Posterior cingulate gyrus (tissue), 11 donors: ENCODE results near the gene SH3BGRL3.
A peak's percentile ranks its signal among the peaks of the same experiment; 100 is the strongest.

Experiments used
- DNase-seq, 10 donors: peaks; one replicate each; pipeline versions ENCODE4 v3.0.0 to v3.0.0-alpha.2; 2020 to 2021; ENCODE audit warnings: mixed read lengths in 3 of 10
- intact Hi-C: fragments of 100-400 bp; cut with DNase I; formaldehyde crosslinking; loops from one replicate; pipeline ENCODE4 v1.15.1; 2023

Gene SH3BGRL3

DNA sequence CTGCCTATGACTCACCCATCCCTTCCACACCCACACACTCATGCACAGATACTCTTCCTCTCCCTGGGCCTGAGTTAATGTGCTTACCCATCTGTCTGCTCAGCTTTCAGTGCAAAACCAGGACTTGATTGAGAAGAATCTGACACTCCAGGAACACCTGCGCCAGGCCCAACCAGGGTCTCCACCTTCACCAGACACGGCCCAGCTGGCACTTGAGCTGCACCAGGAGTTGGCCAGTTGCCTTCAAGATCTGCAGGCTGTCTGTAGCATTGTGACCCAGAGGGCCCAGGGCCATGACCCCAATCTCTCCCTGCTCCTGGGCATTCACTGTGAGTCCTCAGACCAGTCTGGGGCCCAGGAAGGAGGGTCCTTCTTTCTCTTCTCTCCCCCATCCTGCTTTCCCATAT lies 3.5 kb upstream of the SH3BGRL3 start:
- DNase-seq = no peak
- intact Hi-C loops = loop anchor here (5.0 kb wide), 1 partner anchor 44 kb away; the partner anchor contains the start of gene CEP85

DNA sequence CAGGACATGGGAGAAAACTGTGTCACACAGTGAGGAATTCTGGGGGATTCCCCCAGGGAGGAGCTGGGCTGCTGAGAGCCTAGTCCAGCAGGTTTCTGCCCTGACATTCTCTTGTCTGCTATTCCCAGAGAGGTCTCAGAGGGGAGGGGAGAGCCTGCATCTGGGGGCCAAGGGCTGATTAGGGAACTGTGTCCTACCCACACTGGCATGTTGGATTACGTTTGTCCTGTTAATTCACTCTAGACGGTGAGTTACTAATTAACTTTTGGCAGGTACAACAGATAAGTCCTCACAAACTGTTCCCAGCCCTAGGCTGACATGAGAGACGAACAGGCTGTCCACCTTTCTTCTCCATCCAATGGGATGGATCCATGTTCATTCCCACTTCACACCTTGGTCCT lies 2.6 kb upstream of the SH3BGRL3 start:
- DNase-seq = no peak
- intact Hi-C loops = loop anchor here (5.0 kb wide), 1 partner anchor 45 kb away; the partner anchor contains the start of gene CEP85

DNA sequence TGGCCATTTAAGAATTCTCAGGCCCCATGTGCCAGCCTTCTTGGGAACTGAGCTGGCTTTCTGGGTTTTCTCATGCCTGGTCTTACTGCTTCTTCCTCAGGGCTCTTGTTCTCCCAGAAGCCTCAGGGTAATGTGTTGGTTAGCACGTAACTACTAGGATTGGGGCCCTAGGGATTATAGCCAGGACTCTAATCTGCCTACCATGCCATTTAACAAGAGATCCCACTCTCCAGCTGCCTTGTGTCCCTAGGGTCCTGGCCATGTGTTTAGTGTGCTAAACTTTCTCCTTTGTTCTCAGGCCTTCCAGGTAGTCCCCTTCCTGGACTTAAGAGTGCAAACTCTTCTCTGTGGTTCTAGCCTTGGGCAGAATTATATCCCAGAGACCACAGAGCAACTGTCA lies 2.2 kb upstream of the SH3BGRL3 start:
- DNase-seq = no peak
- intact Hi-C loops = loop anchor here (5.0 kb wide), 1 partner anchor 45 kb away; the partner anchor contains the start of gene CEP85

DNA sequence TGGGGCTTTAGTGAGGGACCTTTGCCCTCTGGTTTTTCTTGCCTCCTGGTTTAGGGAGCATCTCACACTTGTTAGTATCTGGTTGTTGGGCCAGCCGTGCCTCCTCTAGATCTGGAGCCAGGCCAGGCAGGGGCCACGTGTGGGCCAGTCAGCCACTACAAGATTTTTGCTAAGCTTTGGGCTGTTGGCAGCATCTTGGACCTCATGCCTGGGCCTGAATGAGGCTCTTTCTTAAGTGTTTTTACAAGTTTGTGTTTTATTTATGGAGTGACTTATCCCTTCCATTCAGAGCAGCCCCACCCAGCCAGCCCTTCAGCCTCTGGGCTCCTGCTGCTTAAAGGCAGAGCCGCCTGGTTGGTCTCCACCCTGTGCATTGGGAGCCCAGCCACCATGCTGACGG lies 1.6 kb upstream of the SH3BGRL3 start:
- intact Hi-C loops = loop anchor here (5.0 kb wide), 1 partner anchor 46 kb away; the partner anchor contains the start of gene CEP85
- peak in 1 of 10 donors; percentile 34 for DNase-seq

DNA sequence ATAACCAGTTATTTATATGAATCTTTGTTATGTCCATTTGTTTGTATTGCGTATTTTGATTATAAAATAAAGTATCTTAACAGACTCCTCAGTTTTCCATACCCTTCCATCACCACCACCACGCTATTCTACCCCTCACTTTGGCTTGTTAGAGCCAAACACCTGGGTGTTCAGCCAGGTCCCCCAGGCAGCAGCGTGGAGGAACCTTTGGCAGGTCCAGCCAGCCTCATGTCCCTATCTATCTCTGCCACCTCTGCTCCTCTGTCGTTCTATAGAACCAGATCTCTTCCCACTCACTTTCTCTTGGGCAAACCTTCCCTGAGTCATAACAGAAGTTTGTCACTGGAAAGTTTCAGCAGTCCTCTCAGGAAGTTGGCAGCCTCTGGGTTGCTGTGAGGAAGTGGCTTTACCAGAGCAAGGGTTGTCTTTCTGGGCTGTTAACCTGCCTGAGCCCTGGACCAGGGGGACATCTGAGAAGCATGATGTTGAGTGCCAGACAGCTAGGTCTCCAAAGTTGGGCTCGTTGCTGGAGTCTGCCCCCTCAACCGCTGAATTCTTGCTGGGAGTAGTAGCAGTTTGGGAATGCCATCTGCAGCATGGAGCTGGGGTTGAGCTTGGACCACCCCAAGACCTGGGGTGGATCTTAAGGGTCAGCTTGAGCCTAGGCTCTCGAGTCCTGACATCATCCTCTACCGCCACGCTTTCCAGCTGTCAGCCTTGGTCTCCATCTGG lies 996 bp upstream of the SH3BGRL3 start:
- intact Hi-C loops = loop anchor here (5.0 kb wide), 1 partner anchor 47 kb away; the partner anchor contains the start of gene CEP85
- no peak for DNase-seq

DNA sequence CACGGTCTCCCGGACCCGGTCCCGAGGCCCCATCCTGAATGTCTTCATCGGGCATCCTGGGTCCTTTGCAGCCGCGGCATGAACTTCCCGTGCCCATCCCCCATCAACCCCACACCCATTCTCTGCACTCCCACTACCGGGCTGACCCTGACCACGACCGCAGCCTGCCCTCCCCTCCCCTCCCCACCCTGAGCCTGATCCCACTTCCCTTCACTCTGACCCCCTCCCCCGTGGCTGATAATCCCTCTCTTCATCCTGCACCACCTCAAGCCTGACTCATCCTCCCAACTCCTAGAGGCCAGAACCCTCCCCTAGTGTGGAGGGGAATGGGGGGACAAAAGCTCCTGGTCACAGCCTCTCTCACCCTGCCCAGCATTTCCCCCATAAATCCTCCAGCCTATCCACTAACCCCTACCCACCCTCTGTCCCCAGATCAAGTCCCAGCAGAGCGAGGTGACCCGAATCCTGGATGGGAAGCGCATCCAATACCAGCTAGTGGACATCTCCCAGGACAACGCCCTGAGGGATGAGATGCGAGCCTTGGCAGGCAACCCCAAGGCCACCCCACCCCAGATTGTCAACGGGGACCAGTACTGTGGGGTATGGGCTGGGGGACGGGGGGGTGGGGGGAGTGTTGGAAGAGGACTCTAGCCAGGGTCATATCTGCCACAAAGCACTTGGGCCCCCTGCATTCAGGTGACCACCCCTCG lies 602 bp downstream of the SH3BGRL3 start:
- intact Hi-C loops = no loop called here
- DNase-seq = peak in 1 of 10 donors; percentile 29

DNA sequence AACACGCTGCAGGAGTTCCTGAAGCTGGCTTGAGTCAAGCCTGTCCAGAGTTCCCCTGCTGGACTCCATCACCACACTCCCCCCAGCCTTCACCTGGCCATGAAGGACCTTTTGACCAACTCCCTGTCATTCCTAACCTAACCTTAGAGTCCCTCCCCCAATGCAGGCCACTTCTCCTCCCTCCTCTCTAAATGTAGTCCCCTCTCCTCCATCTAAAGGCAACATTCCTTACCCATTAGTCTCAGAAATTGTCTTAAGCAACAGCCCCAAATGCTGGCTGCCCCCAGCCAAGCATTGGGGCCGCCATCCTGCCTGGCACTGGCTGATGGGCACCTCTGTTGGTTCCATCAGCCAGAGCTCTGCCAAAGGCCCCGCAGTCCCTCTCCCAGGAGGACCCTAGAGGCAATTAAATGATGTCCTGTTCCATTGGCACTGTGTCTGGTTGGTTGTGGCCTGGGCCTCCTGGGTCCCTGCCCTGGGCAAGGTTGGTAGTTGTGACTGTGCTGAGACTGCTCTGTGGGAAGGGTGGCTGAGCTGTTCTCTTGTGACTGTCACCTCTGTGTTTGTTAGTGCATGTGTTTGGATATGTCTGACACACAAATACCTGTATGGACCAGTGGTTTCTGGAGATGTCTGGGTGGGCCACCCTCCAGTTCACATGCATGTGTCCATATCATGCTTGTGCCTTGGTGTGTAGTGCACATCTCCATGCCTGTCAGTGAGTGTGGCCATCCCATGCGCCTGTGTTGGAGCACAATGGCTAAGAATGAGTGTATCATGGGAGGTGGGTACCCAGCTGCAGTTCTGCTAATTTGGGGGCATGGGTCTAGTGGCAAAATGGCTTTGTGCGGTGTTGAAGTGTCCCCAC lies 1.4 kb downstream of the SH3BGRL3 start:
- DNase-seq = no peak
- intact Hi-C loops = no loop called here

DNA sequence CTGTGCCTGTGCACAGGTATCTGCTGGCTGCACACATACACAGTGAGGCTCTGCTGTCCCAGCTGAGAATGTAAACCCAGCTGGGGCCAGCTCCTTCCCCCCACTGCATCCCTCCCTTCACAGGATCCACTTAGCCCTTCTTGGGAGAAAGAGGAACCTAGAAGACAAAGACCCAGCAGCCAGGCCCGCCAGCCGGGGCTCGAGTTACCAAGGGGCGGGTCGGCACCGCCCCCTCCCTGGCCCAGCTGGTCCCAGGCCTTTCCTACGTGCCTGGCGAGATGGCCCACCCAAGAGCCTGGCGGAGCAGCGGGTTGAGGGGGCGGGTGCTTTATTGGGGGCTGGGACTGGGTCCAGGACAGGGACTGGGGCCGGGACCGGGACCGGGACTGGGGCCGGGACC lies 2.1 kb downstream of the SH3BGRL3 start:
- intact Hi-C loops = no loop called here
- no peak for DNase-seq

DNA sequence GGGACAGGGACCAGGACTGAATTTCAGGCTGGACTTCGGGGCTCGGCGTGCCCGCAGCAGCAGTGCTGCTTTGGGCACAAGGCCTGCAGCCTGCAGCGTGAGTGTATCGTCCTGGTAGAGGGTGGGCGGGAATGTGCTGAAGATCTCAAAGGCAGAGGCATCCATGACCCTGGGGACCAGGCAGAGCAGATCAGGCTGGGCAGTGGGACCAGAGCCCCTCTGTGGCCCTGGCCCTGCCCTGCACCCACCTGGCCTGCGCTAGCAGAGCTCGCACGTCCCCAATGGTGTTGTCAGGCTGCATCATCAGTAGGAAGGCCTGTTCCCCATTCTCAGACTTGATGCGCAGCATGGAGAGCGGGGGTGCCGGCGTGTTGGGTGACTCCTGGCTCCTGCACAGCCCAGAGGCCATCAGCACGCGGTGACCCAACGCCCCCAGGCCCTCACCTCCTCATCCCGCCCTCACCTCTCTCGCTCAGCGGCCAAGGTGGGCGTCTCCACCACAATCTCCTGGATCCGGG lies 2.6 kb downstream of the SH3BGRL3 start:
- intact Hi-C loops = no loop called here
- DNase-seq = no peak

DNA sequence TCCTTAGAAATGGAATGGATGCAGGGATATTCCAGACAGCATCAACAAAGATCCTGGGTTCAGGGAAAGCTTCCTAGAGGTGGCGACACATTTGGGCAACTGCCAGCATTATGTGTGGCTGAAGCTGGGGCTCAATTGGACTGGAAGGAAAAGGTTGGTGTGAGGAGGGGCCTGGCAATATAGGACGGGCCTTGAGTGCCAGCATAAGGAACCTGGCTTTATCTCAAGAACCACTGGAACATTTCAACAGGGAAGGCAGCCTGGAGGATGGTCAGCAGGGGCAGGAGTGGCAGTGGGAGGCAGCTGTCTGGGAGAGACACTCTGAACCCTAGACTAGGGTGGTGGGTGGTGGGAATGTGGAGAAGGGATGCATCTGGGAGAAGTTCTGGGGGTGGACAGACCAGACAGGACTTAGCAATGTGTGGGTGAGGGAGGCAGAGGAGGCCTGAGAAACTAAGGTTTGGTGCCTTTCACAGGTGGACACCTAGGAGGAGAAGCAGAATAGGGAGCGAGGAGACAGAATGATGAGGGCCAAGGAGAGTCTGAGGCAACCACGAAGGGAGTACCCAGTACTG lies 3.5 kb downstream of the SH3BGRL3 start:
- DNase-seq = no peak
- intact Hi-C loops = no loop called here

DNA sequence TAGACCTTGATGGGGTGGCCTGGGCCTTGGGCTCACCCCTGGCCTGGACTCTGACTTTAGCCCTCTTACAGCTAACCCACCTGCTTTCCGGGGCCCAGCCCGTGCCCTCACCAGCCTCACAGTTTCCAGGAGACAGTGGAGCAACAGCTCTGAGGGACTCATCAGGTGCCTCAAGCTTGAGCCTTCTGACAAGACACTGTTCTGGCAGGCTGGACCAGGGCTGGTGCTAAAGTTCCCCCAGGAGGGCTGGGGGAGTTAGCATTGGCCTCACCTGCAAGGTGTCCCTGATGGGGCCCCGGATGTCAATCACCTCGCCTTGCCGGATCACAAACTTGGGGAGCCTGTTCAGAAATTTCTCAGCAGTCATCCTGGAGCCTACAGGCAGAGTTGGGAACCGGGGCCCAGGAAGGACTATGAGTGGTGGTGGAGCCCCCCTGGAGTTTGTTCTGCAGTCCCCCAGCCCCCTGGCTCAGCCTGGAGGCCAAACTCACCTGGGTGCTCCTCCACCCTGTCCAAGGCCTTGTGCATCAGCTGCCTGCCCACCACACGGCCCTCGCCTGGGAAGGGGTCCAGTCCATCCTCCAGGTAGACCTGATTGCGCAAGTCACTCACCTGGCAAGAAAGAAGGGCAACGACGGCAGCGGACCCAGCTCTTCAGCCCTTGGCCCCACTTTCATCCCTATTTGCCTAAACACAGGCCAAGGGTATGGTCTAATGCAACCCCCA lies 4.1 kb downstream of the SH3BGRL3 start:
- no peak for DNase-seq
- intact Hi-C loops = no loop called here

DNA sequence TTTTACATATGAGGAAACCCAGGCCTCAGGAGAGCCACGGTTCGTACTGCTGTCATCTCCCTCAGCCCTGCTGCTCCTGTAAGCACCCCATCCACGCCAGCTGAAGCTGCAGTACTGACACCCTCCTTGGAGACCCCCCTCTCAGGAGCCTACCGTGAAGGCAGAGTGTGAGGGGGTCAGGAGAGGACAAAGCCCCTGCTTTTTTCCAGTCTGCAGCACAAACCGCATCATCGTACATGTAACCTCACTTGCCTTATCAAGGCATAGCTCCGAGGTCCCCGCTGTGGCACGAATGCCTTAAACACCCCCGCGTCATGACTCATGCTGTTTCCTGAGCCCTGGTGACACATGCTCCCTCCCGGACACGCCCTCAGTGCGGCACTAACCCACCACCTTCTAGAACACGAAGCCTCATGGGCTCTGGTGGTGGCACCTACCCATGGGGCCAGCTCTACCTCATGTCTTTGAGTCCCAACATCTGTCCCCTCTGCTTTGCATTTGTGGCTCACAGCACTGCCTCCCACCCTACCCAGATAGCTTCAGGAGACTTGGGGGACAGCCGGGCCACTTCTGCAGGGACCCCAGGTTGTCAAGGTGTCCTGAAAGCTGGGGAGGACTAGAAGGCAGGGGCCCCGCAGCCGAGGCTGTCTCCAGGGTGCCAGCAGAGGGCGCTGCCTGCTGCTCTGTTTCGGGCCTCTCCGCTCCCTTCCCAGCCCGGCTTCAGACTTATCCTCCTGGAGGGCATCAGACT lies 4.9 kb downstream of the SH3BGRL3 start:
- intact Hi-C loops = loop anchor here (1.0 kb wide), 1 partner anchor 37 kb away; no protein-coding TSS in a partner anchor
- peak in 6 of 10 donors; percentile 50 to 90 (median 62) for DNase-seq

DNA sequence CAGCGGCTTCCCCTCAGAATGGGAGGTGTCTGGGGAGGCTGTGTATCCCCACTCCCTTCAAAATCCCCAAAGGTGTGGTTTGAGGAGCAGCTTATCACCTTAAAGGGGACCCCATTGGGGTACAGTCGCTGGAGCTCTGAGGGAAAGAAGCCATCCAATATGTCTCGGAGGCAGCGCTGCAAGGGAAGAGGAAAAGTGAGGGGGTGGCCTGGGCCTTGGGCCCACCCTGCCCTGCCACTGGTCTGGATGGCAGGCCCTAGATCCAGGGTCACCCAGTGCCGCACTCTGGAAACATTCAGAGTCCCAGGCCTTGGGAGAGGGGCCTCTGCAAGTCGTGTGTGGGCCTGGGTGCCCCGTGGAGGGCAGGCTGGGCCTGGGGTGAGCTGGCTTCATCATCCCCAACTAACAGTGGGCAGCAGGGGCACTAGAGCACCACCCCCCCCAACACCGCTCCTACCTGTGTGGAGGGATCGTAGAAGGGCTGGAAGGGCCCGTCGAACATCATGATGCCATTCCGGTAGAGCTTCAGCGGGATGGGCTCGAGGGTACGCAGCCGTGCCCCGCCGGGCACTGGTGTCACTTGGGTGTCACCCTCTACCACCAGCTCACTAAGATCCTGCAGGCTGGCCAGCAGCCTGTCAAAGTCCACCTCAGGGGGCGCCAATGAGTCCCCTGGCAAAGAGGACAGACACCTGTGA lies 5.6 kb downstream of the SH3BGRL3 start:
- DNase-seq = peak in 2 of 10 donors; percentile 64 to 74

DNA sequence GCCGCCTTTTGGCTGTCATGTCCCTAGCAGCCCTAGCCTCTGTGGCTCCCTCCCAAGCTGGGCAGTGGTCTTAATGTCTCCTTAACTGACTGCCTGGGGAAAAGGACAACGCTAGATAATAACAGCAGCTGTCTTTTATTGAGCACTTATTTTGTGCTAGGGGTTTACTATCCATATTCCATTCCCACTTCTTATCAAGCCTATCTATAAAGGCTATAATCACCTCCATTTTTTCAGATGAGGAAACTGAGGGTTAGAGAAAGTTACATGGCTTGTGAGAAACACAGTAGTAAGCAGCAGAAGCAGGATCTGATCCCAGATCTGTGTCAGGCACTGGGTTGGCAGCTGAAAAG lies 6.2 kb downstream of the SH3BGRL3 start:
- intact Hi-C loops = no loop called here
- DNase-seq = no peak

More for the DNA sequence above, 5.6 kb downstream of the SH3BGRL3 start:
- intact Hi-C loops = loop anchor here (1.0 kb wide), 1 partner anchor 36 kb away; no protein-coding TSS in a partner anchor

DNA sequence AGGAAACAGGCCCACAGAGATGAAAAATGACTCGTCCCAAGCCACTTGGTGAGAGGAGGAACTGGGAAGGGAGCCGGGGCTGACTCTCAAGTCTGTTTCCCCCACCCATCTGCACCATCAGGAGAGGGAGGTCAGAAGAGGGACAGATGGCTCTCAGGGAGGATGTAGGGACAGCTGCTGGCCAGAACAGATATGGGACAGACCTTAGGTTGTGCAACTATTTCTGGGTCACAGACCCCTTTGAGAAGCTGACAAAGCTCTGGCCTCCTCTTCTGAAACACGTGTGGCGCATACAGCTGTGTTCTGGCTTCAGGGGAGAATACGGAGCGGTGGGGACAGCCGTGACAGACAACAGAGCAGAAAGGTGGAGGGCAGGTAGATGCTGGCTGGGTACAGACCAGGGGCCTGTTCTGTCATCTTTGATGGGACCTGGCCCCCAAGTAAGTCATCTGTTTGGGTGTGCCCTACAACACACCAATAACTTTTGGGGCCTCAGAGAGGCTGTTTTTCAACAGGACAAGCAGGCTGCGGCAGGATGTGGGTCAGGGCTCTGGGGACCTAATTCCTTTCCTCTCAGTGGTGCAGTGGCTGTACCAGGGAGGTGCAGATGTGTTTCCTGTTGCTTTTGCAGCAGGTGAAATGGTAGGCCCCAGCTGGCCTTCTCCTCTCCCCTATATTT lies 7.3 kb downstream of the SH3BGRL3 start:
- peak in 2 of 10 donors; percentile 18 to 22 for DNase-seq
- intact Hi-C loops = no loop called here

DNA sequence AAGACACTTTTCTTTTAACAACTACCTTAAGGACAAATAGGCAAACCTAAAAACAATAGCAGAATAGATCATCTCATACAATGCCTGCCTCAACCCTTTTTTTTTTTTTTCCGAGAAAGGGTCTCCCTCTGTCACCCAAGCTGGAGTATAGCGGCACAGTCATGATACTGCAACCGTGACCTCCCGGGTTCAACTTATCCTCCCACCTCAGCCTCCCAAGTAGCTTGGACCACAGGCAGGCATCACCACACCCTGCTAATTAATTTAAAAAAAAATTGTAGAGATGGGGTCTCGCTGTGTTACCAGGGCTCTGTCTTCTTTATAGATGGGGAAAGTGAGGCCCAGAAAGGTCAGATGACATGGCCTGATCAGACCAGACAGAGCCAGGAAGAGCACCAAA lies 7.9 kb downstream of the SH3BGRL3 start:
- intact Hi-C loops = no loop called here
- no peak for DNase-seq

DNA sequence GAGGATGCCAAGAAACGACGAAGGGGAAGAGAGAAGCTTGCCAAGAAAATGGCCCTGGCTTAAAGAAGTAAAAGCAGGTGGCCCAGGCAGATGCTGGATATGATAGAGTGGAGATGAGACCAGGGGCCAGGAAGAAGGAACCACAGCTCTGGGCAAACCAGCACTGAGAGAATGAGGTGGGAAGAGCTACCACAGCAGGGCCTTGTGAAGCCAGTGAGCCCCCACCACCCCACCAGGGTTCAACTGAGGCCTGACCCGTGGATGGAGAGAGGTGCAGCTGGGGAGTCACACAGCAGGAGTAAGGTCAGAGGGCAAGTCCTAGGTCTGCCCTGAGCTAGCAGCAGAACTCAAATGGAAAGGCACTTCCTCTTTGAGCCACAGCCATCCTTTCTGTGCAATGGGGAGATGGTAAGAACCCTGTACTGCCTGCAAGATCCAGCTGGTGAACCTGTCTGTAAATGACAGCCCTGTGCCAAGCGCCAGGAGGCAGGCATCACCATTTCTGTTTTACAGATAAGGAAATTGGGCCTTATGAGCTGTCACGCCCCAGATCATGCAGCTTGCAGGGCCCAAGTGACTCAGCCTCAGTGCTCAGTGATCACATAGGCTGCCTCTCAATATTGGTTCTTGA lies 8.5 kb downstream of the SH3BGRL3 start:
- intact Hi-C loops = no loop called here
- peak in 2 of 10 donors; percentile 77 to 79 for DNase-seq
